ENCODE measurements around the gene RASGRP4.

Gene RASGRP4

GRCh38 chr19:38402967-38403674 lies 22.9 kb downstream of the RASGRP4 start, which contains the start of gene FAM98C (continued):
- TF ChIP-seq HIC1 (tag by site-specific recombination; IDR thresholded peaks at IDR 0.05) (peak; percentile 97), ZNF2 (tag by site-specific recombination; IDR thresholded peaks at IDR 0.05) (peak; percentile 94), SCRT1 (tag by site-specific recombination; IDR thresholded peaks at IDR 0.05; ENCODE audit: borderline replicate concordance) (peak; percentile 13; the same call in 1 of the 2 replicates), HOXC10 (CRISPR knock-in tag; IDR thresholded peaks at IDR 0.05) (0 out of 2 replicates have a peak, but pooled peaks have one; percentile 65), ZBTB7A (tag by site-specific recombination; IDR thresholded peaks at IDR 0.05; ENCODE audit: low read depth) (peak; percentile 99), GLIS1 (tag by site-specific recombination; IDR thresholded peaks at IDR 0.05) (peak; percentile 97), ZNF404 (tag by site-specific recombination; IDR thresholded peaks at IDR 0.05) (no peak), GLI2 (tag by site-specific recombination; IDR thresholded peaks at IDR 0.05; ENCODE audit: borderline replicate concordance, low read depth) (no peak), ZNF394 (tag by site-specific recombination; IDR thresholded peaks at IDR 0.05; ENCODE audit: borderline replicate concordance) (peak; percentile 72), ZNF324 (tag by site-specific recombination; IDR thresholded peaks at IDR 0.05) (peak; percentile 82), OSR2 (tag by site-specific recombination; IDR thresholded peaks at IDR 0.05) (no peak; the same call in 1 of the 2 replicates)
- TF ChIP-seq, protein P1, sequence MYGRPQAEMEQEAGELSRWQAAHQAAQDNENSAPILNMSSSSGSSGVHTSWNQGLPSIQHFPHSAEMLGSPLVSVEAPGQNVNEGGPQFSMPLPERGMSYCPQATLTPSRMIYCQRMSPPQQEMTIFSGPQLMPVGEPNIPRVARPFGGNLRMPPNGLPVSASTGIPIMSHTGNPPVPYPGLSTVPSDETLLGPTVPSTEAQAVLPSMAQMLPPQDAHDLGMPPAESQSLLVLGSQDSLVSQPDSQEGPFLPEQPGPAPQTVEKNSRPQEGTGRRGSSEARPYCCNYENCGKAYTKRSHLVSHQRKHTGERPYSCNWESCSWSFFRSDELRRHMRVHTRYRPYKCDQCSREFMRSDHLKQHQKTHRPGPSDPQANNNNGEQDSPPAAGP (tag by site-specific recombination; IDR thresholded peaks at IDR 0.05) = peak; percentile 96

- Histone ChIP-seq H3K36me3 (ENCODE audit: control insufficient read depth in 2 of 2, insufficient read depth in 1 of 2, low read length in 2 of 2) (peaks cover 14 to 18% of the 10 kb centered on the region in 2 experiments; a peak in 2 of 3 replicates), H3K4me1 (ENCODE audit: control insufficient read depth, insufficient read depth, low read length) (peaks cover 10% of the 10 kb centered on the region), H3K4me3 (ENCODE audit: low read depth, low read length) (peak overlapping the region; percentile 28), H3K9me3 (ENCODE audit: control insufficient read depth, insufficient read depth, low read depth, low read length) (no peaks in the 10 kb centered on the region), H3K27ac (ENCODE audit: extremely low read depth, low read depth, low read length) (peak overlapping the region; percentile 69)
- ChIA-PET CTCF (interaction anchor here (0.6 to 4.8 kb wide), 102 partner anchors 8 to 1325 kb away, joined by 3 to 77 read pairs (median 5); partner anchors contain the start of genes ACTN4, ECH1, EIF3K and FBXO17), POLR2A (interaction anchor here (0.5 to 5.6 kb wide), 43 partner anchors 8 to 1789 kb away, joined by 3 to 68 read pairs (median 4); partner anchors contain the start of genes ACTN4, EIF3K, GGN and MRPS12)
- TF ChIP-seq ZSCAN5A (tag by site-specific recombination; IDR thresholded peaks at IDR 0.05) (no peak), ZBTB6 (tag by site-specific recombination; IDR thresholded peaks at IDR 0.05) (peak; percentile 56; the same call in 1 of the 2 replicates), ZNF639 (tag by site-specific recombination; IDR thresholded peaks at IDR 0.05) (no peak), ZNF280D (tag by site-specific recombination; IDR thresholded peaks at IDR 0.05) (peak; percentile 86; the same call in 1 of the 2 replicates), ZNF366 (tag by site-specific recombination; conservative IDR thresholded peaks at IDR 0.05) (peak; percentile 41; the same call in 1 of the 2 replicates), ZNF529 (tag by site-specific recombination; IDR thresholded peaks at IDR 0.05; ENCODE audit: insufficient replicate concordance) (no peak), KLF16 (tag by site-specific recombination; IDR thresholded peaks at IDR 0.05) (no peak), YY1 (tag by site-specific recombination; IDR thresholded peaks at IDR 0.05) (no peak), ZNF391 (tag by site-specific recombination; IDR thresholded peaks at IDR 0.05; ENCODE audit: borderline replicate concordance, low read depth) (no peak), ZEB2 (tag by site-specific recombination; IDR thresholded peaks at IDR 0.05) (no peak), ZNF600 (tag by site-specific recombination; IDR thresholded peaks at IDR 0.05) (peak; percentile 97), ZBTB21 (tag by site-specific recombination; IDR thresholded peaks at IDR 0.05) (peak; percentile 39), ZNF629 (tag by site-specific recombination; IDR thresholded peaks at IDR 0.05) (no peak)
Measured at GRCh38 chr19:38402623-38402966, 23.4 kb downstream of the RASGRP4 start.
